Caco-2 (cell line): Measurements from ENCODE around the gene CHST14. TPM values are rescaled to one million over a fixed set of nuclear protein-coding genes. Genes with fewer than 3 reads are reported as not detected.

ENCODE experiments used
- BruUV-seq: library from RNA; stranded (reverse); fragments of 400-500 nt; replicated peaks from 2 replicates; lab custom pipeline; 2021; lab: Mats Ljungman, UMichigan
- CTCF ChIA-PET: fragments of 300-600 bp; sonication (Branson Sonifier 250); formaldehyde crosslinking; loops from one replicate; lab custom pipeline; 2022; ENCODE audit warnings: antibody characterized with exemption; lab: Charles Lee
- POLR2A ChIA-PET: fragments of 300-600 bp; sonication (Branson Sonifier 250); formaldehyde crosslinking; loops from one replicate; lab custom pipeline; 2022; ENCODE audit warnings: antibody characterized with exemption; lab: Charles Lee
- DNase-seq, 2 experiments: peaks; one replicate each; pipeline versions ENCODE4 v3.0.0 to v3.0.0-alpha.2; 2020 to 2022
- H3K27me3 ChIP-seq: replicated peaks from 2 replicates; pipeline ENCODE4 v1.6.0; 2011; ENCODE audit warnings: low read length; ENCODE audit not compliant: control insufficient read depth, insufficient read depth
- H3K36me3 ChIP-seq: 2 replicates; pipeline ENCODE4 v1.5.1; 2011; ENCODE audit warnings: low read length; ENCODE audit not compliant: control insufficient read depth, insufficient read depth
- H3K4me1 ChIP-seq: fragments of 250-450 bp; sonication (Bioruptor Pico); 2 replicates; pipeline ENCODE4 v1.5.1; 2020; ENCODE audit warnings: mild to moderate bottlenecking
- H3K4me3 ChIP-seq: 2 replicates; pipeline ENCODE4 v1.5.1; 2011; ENCODE audit warnings: low read depth, mild to moderate bottlenecking, control low read depth, low read length
- H3K9me3 ChIP-seq: fragments of 250-450 bp; sonication (Bioruptor Pico); 2 replicates; pipeline ENCODE4 v1.5.1; 2020; ENCODE audit warnings: mild to moderate bottlenecking, moderate library complexity
- H3K27ac Mint-ChIP-seq: one replicate; pipeline ENCODE4 v1.8.0; 2022; ENCODE audit warnings: mixed read lengths; ENCODE audit not compliant: unreplicated experiment
- H3K27me3 Mint-ChIP-seq: one replicate; pipeline ENCODE4 v1.8.0; 2022; ENCODE audit warnings: mixed read lengths; ENCODE audit not compliant: insufficient read depth, unreplicated experiment
- H3K36me3 Mint-ChIP-seq: one replicate; pipeline ENCODE4 v1.8.0; 2022; ENCODE audit warnings: mild to moderate bottlenecking, mixed read lengths; ENCODE audit not compliant: insufficient read depth, unreplicated experiment
- H3K4me1 Mint-ChIP-seq: one replicate; pipeline ENCODE4 v1.8.0; 2022; ENCODE audit warnings: low read depth, mixed read lengths; ENCODE audit not compliant: unreplicated experiment
- H3K4me3 Mint-ChIP-seq: one replicate; pipeline ENCODE4 v1.8.0; 2022; ENCODE audit warnings: mild to moderate bottlenecking, moderate library complexity, mixed read lengths; ENCODE audit not compliant: unreplicated experiment
- H3K9me3 Mint-ChIP-seq: one replicate; pipeline ENCODE4 v1.8.0; 2022; ENCODE audit warnings: mixed read lengths; ENCODE audit not compliant: unreplicated experiment
- CTCF ChIP-seq, 2 experiments: fragments of 200-600 bp in 1 of 2; IDR thresholded peaks; 1 replicate in 1 of 2; 2 replicates in 1 of 2; pipeline versions ENCODE4 v1.5.1 to v1.8.0; 2011 to 2022; ENCODE audit warnings: antibody characterized with exemption in 1 of 2, control low read depth in 1 of 2, inconsistent platforms in 1 of 2, low read depth in 1 of 2, low read length in 1 of 2, mild to moderate bottlenecking in 1 of 2, moderate library complexity in 1 of 2; ENCODE audit not compliant: insufficient read depth in 1 of 2, severe bottlenecking in 1 of 2, unreplicated experiment in 1 of 2
- intact Hi-C: fragments of 100-400 bp; cut with micrococcal nuclease; formaldehyde crosslinking; loops from one replicate; pipeline ENCODE4 v1.10.0; 2022; ENCODE audit not compliant: unreplicated experiment
- total RNA-seq: library from RNA; stranded (reverse); gene quantifications from 2 replicates; pipeline ENCODE4 v1.2.3, GENCODE V29; 2022

The CHST14 gene
- total RNA-seq, 1 experiment from 2014 or later: 19.6 TPM

GRCh38 chr15:40424483-40425115, 46.2 kb upstream of the CHST14 start:
- H3K4me1 ChIP-seq: peaks cover 5% of the 10 kb centered on the region; the same call in 1 of the 2 replicates
- H3K27me3 ChIP-seq: no peaks in the 10 kb centered on the region
- no peak for DNase-seq
- H3K4me3 ChIP-seq: no peak overlapping the region
- no peaks in the 10 kb centered on the region for H3K4me1 Mint-ChIP-seq
- intact Hi-C loops: loop anchor here (5.0 kb wide), 1 partner anchor 102 kb away; the partner anchor contains the start of gene INAFM2
- H3K27me3 Mint-ChIP-seq: no peaks in the 10 kb centered on the region
- H3K36me3 ChIP-seq: no peaks in the 10 kb centered on the region
- POLR2A ChIA-PET: no interaction called here
- no peak overlapping the region for H3K27ac Mint-ChIP-seq
- H3K9me3 ChIP-seq: no peaks in the 10 kb centered on the region
- no peak for TF ChIP-seq CTCF (IDR thresholded peaks at IDR 0.05; ENCODE audit: insufficient read depth in 1 of 2, low read depth in 1 of 2, low read length in 1 of 2, severe bottlenecking in 1 of 2, unreplicated experiment in 1 of 2)
- H3K36me3 Mint-ChIP-seq: peaks cover 10% of the 10 kb centered on the region
- no peak overlapping the region for H3K4me3 Mint-ChIP-seq
- no TSS peak for BruUV-seq
- CTCF ChIA-PET: interaction anchor here (0.5 to 1.4 kb wide), 2 partner anchors 87 to 247 kb away, joined by 3 to 6 read pairs; no protein-coding TSS in a partner anchor
- H3K9me3 Mint-ChIP-seq: no peaks in the 10 kb centered on the region

DNA sequence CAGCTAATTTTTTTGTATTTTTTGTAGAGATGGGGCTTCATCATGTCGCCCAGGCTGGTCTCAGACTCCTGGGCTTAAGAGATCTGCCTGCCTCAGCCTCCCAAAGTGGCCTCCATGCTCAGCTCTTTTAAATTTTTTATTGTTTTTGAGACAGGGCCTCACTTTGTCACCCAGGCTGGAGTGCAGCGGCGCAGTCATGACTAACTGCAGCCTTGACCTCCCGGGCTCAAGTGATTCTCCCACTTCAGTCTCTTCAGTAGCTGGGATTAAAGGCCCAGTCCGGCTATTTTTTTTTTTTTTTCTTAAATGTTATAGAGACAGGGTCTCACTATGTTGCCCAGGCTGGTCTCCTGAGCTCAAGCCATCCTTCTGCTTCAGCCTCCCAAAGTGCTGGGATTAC, 45.1 kb upstream of the CHST14 start:
- BruUV-seq: no TSS peak
- Histone ChIP-seq H3K4me3 (no peak overlapping the region), H3K27me3 (no peaks in the 10 kb centered on the region), H3K4me1 (peaks cover 12% of the 10 kb centered on the region; the same call in 1 of the 2 replicates), H3K36me3 (no peaks in the 10 kb centered on the region), H3K9me3 (no peaks in the 10 kb centered on the region)
- DNase-seq: no peak
- Mint-ChIP-seq H3K27me3 (no peaks in the 10 kb centered on the region), H3K27ac (no peak overlapping the region), H3K36me3 (peaks cover 10% of the 10 kb centered on the region), H3K4me1 (peaks cover 8% of the 10 kb centered on the region), H3K9me3 (no peaks in the 10 kb centered on the region), H3K4me3 (no peak overlapping the region)
- ChIA-PET POLR2A (no interaction called here), CTCF (interaction anchor here (0.7 kb wide), 1 partner anchor 637 kb away, joined by 3 read pairs; no protein-coding TSS in a partner anchor)
- no peak for TF ChIP-seq CTCF (IDR thresholded peaks at IDR 0.05; ENCODE audit: insufficient read depth in 1 of 2, low read depth in 1 of 2, low read length in 1 of 2, severe bottlenecking in 1 of 2, unreplicated experiment in 1 of 2)
- intact Hi-C loops: no loop called here

- DNase-seq: no peak
- no TSS peak for BruUV-seq
- ChIA-PET POLR2A (no interaction called here), CTCF (no interaction called here)
- H3K4me1 ChIP-seq: peaks cover 8% of the 10 kb centered on the region; the same call in 1 of the 2 replicates
- Mint-ChIP-seq H3K4me3 (no peak overlapping the region), H3K27me3 (no peaks in the 10 kb centered on the region), H3K4me1 (peaks cover 10% of the 10 kb centered on the region), H3K9me3 (no peaks in the 10 kb centered on the region), H3K36me3 (peaks cover 6% of the 10 kb centered on the region), H3K27ac (no peak overlapping the region)
- TF ChIP-seq CTCF (IDR thresholded peaks at IDR 0.05; ENCODE audit: insufficient read depth in 1 of 2, low read depth in 1 of 2, low read length in 1 of 2, severe bottlenecking in 1 of 2, unreplicated experiment in 1 of 2): no peak
- no peaks in the 10 kb centered on the region for H3K9me3 ChIP-seq
- H3K36me3 ChIP-seq: no peaks in the 10 kb centered on the region
- H3K4me3 ChIP-seq: no peak overlapping the region
- H3K27me3 ChIP-seq: no peaks in the 10 kb centered on the region
- intact Hi-C loops: no loop called here
These were observed 43.6 kb upstream of the CHST14 start for GRCh38 chr15:40427188-40427587.
